Panc1 (cell line): Measurements from ENCODE around the gene TMEM19. TPM values are rescaled to one million over a fixed set of nuclear protein-coding genes. Genes with fewer than 3 reads are reported as not detected.

ENCODE experiments used
- ATAC-seq: fragments of 200-7000 bp; cut with Tn5 transposase; 2 replicates; pipeline ENCODE4 v1.9.1; 2020; ENCODE audit warnings: mild to moderate bottlenecking, moderate library complexity
- BruUV-seq: library from RNA; stranded (reverse); fragments of 400-500 nt; replicated peaks from 2 replicates; lab custom pipeline; 2021; lab: Mats Ljungman, UMichigan
- CTCF ChIA-PET: fragments of 300-600 bp; sonication (Branson Sonifier 250); formaldehyde crosslinking; loops from one replicate; lab custom pipeline; 2022; ENCODE audit warnings: antibody characterized with exemption; lab: Charles Lee
- POLR2A ChIA-PET: fragments of 300-600 bp; sonication (Branson Sonifier 250); formaldehyde crosslinking; loops from one replicate; lab custom pipeline; 2022; ENCODE audit warnings: antibody characterized with exemption; lab: Charles Lee
- DNase-seq: peaks from one replicate; pipeline ENCODE4 v3.0.0-alpha.2; 2010; ENCODE audit warnings: low read depth, low spot score
- H3K27ac ChIP-seq: 2 replicates; pipeline ENCODE4 v1.5.1; 2011; ENCODE audit warnings: mild to moderate bottlenecking, low read length, inconsistent platforms
- H3K27me3 ChIP-seq: fragments of 200-500 bp; sonication (Bioruptor generic); 2 replicates; pipeline ENCODE4 v1.6.0; 2014; ENCODE audit warnings: low read length, inconsistent platforms; ENCODE audit not compliant: control insufficient read depth, insufficient read depth
- H3K36me3 ChIP-seq: fragments of 200-500 bp; sonication (Bioruptor generic); 2 replicates; pipeline ENCODE4 v1.5.1; 2014; ENCODE audit warnings: inconsistent platforms, mild to moderate bottlenecking, low read length, moderate library complexity; ENCODE audit not compliant: control insufficient read depth, insufficient read depth
- H3K4me1 ChIP-seq: 2 replicates; pipeline ENCODE4 v1.5.1; 2011; ENCODE audit warnings: inconsistent platforms, mild to moderate bottlenecking, low read length, moderate library complexity; ENCODE audit not compliant: control insufficient read depth, insufficient read depth
- H3K4me3 ChIP-seq, 2 experiments: 2 replicates each; pipeline ENCODE4 v1.5.1; 2011 to 2012; ENCODE audit warnings: low read depth in 2 of 2, low read length in 2 of 2, mild to moderate bottlenecking in 2 of 2, inconsistent platforms in 1 of 2, moderate library complexity in 1 of 2
- H3K9me3 ChIP-seq: fragments of 200-500 bp; sonication (Bioruptor generic); 2 replicates; pipeline ENCODE4 v1.5.1; 2014; ENCODE audit warnings: low read depth, mild to moderate bottlenecking, inconsistent platforms, low read length, moderate library complexity; ENCODE audit not compliant: control insufficient read depth, insufficient read depth
- POLR2AphosphoS5 ChIP-seq: IDR thresholded peaks from 2 replicates; pipeline ENCODE4 v1.6.1; 2012; ENCODE audit warnings: mild to moderate bottlenecking, low read depth, low read length, moderate library complexity
- SIN3A ChIP-seq: IDR thresholded peaks from 2 replicates; pipeline ENCODE4 v1.6.1; 2012; ENCODE audit warnings: low read depth, mild to moderate bottlenecking, low read length, moderate library complexity, borderline replicate concordance; ENCODE audit not compliant: insufficient read depth
- TCF7L2 ChIP-seq: IDR thresholded peaks from 2 replicates; pipeline ENCODE4 v1.6.1; 2011; ENCODE audit warnings: mild to moderate bottlenecking, low read depth, low read length, inconsistent platforms
- in situ Hi-C: cut with HindIII; loops from 2 replicates; pipeline ENCODE4 v1.10.0; 2016; ENCODE audit warnings: low sequenced_read_pairs, low pct_unique_long_range_greater_than_20kb
- intact Hi-C: fragments of 100-400 bp; cut with micrococcal nuclease; formaldehyde crosslinking; loops from one replicate; pipeline ENCODE4 v1.10.0; 2022; ENCODE audit not compliant: unreplicated experiment
- total RNA-seq: library from RNA; stranded (reverse); gene quantifications from one replicate; pipeline ENCODE4 v1.2.1, GENCODE V29; 2021; ENCODE audit not compliant: unreplicated experiment
- TF ChIP-seq, protein P1 (sequence below), 2 experiments: IDR thresholded peaks; 2 replicates each; pipeline ENCODE4 v1.6.1; 2011 to 2012; ENCODE audit warnings: low read depth in 2 of 2, control low read depth in 1 of 2, low read length in 1 of 2, mild to moderate bottlenecking in 1 of 2, moderate library complexity in 1 of 2; ENCODE audit not compliant: insufficient read depth in 1 of 2
- TF ChIP-seq, protein P2 (sequence below): fragments of 450-650 bp; IDR thresholded peaks from 2 replicates; pipeline ENCODE4 v1.5.1; 2017; ENCODE audit warnings: mild to moderate bottlenecking

Gene TMEM19
- total RNA-seq, 1 experiment from 2014 or later = 72.8 TPM

DNA sequence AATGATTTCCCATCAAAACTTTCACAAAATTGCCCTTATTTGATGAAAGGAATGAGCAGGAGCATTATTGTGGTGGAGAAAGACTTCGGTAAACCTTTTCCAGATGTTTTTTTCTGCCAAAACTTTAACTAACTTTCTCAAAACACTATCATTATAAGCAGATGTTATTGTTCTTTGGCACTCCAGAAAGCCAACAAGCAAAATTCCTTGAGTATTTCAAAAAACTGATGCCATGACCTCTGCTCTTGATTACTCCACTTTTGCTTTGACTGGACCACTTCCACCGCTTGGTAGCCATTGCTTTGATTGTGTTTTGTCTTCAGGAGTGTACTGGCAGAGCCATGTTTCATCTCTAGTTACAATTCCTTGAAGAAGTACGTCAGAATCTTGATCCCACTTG is 39.1 kb downstream of the TMEM19 start:
- no peaks in the 10 kb centered on the region for H3K9me3 ChIP-seq
- CTCF ChIA-PET = no interaction called here
- no peaks in the 10 kb centered on the region for H3K4me1 ChIP-seq
- BruUV-seq = no TSS peak
- no peak overlapping the region for H3K4me3 ChIP-seq
- POLR2A ChIA-PET = no interaction called here
- ATAC-seq (no peak), DNase-seq (no peak)
- intact Hi-C loops = no loop called here
- TF ChIP-seq, protein P1, sequence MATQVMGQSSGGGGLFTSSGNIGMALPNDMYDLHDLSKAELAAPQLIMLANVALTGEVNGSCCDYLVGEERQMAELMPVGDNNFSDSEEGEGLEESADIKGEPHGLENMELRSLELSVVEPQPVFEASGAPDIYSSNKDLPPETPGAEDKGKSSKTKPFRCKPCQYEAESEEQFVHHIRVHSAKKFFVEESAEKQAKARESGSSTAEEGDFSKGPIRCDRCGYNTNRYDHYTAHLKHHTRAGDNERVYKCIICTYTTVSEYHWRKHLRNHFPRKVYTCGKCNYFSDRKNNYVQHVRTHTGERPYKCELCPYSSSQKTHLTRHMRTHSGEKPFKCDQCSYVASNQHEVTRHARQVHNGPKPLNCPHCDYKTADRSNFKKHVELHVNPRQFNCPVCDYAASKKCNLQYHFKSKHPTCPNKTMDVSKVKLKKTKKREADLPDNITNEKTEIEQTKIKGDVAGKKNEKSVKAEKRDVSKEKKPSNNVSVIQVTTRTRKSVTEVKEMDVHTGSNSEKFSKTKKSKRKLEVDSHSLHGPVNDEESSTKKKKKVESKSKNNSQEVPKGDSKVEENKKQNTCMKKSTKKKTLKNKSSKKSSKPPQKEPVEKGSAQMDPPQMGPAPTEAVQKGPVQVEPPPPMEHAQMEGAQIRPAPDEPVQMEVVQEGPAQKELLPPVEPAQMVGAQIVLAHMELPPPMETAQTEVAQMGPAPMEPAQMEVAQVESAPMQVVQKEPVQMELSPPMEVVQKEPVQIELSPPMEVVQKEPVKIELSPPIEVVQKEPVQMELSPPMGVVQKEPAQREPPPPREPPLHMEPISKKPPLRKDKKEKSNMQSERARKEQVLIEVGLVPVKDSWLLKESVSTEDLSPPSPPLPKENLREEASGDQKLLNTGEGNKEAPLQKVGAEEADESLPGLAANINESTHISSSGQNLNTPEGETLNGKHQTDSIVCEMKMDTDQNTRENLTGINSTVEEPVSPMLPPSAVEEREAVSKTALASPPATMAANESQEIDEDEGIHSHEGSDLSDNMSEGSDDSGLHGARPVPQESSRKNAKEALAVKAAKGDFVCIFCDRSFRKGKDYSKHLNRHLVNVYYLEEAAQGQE (IDR thresholded peaks at IDR 0.05; ENCODE audit: insufficient read depth in 1 of 2, low read depth in 2 of 2, low read length in 1 of 2) = no peak
- TF ChIP-seq TCF7L2 = no peak
- TF ChIP-seq SIN3A = no peak
- no peak for TF ChIP-seq POLR2AphosphoS5
- TF ChIP-seq, protein P2, sequence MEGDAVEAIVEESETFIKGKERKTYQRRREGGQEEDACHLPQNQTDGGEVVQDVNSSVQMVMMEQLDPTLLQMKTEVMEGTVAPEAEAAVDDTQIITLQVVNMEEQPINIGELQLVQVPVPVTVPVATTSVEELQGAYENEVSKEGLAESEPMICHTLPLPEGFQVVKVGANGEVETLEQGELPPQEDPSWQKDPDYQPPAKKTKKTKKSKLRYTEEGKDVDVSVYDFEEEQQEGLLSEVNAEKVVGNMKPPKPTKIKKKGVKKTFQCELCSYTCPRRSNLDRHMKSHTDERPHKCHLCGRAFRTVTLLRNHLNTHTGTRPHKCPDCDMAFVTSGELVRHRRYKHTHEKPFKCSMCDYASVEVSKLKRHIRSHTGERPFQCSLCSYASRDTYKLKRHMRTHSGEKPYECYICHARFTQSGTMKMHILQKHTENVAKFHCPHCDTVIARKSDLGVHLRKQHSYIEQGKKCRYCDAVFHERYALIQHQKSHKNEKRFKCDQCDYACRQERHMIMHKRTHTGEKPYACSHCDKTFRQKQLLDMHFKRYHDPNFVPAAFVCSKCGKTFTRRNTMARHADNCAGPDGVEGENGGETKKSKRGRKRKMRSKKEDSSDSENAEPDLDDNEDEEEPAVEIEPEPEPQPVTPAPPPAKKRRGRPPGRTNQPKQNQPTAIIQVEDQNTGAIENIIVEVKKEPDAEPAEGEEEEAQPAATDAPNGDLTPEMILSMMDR = no peak
- no peaks in the 10 kb centered on the region for H3K27me3 ChIP-seq
- H3K36me3 ChIP-seq = no peaks in the 10 kb centered on the region
- no peak overlapping the region for H3K27ac ChIP-seq
- in situ Hi-C loops = no loop called here

DNA sequence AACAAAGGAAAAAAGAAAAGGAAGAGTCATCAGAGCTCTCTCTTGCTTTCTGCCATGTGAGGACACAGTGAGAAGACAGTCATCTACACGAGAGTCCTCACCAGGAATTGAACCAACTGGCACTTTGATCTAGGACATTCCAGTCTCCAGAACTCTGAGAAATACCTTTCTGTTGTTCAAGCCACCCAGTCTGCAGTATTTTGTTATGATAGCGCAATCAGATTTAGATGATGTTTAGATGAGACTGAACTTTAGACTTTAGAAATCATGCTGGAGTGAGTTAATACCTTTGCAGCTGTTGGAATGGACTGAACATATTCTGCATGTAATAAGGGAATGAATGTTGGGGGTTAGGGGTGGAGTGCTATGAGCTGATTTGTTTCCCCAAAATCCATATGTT is 40.7 kb downstream of the TMEM19 start:
- BruUV-seq = no TSS peak
- ChIA-PET POLR2A (no interaction called here), CTCF (no interaction called here)
- intact Hi-C loops (no loop called here), in situ Hi-C loops (no loop called here)
- ATAC-seq (no peak), DNase-seq (no peak)
- Histone ChIP-seq H3K9me3 (no peaks in the 10 kb centered on the region), H3K4me1 (no peaks in the 10 kb centered on the region), H3K36me3 (no peaks in the 10 kb centered on the region), H3K27ac (no peak overlapping the region), H3K27me3 (no peaks in the 10 kb centered on the region), H3K4me3 (no peak overlapping the region)
- TF ChIP-seq TCF7L2 (no peak), SIN3A (no peak)
- TF ChIP-seq, protein P1 (IDR thresholded peaks at IDR 0.05; ENCODE audit: insufficient read depth in 1 of 2, low read depth in 2 of 2, low read length in 1 of 2) = no peak
